ENCODE measurements around the gene MZF1.
"Not testable (repeated sequence)": the region's sequence is repeated elsewhere in the genome, so short reads cannot be mapped to it uniquely, and the experiment has no call there.

Gene MZF1

DNA sequence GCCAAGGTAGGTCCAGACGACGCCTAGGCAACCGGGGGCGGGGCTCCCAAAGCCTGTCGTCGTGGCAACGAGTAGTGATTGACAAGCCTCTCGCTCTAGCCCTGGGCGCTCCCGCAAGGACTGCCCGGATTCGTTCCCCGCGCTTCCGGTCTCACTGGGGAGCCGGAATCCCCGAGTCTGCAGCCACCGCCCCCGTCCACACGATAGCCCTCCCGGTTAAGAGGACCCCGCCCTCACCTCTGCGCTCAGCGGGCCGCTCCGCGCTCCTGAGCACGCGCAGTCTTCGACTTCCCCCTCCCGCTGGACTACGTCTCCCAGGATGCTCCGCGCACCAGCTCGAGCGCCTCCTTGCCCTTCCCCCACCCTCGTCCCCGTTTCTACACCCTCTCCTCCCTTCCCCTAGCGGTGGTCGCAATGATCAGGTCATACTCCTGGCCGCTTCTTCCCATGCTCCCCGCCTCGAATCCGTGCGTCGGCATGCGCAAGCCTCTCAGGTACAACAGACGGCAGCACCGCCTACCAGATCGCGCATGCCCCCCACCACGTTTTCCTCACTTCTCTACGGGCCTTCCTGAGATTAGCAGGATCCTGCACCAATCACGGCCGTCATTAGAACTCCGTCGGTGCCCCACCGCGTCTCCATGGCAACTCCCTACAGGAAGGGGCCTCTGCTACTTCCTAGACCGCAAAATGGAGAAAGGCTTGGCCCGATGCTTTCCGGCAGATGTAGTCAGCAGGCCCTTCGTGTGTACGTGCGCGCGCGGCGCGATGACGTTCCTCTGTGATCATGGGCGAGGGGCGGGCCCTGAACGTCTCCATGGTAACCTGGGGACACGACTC, at the start of gene MZF1:
Gene MZF1 (minus strand): TSS at position 518 of the 840 bp plus-strand sequence. CDS start 1,946 bp downstream, outside the sequence.
- DNase-seq (ENCODE audit: low spot score): peak; percentile 100

DNA sequence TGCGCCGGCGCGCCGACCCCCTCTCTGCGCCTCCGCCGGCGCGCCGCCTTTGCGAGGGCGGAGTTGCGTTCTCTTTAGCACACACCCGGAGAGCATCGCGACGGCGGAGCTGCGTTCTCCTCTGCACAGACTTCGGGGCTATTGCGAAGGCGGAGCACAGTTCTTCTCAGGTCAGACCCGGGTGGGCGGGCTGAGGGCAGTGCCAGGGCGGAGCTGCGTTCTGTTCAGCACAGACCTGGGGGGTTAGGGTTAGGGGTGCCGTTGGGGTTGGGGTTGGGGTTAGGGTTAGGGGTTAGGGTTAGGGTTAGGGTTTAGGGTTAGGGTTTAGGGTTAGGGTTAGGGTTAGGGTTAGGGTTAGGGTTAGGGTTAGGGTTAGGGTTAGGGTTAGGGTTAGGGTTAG, 34.1 kb upstream of the MZF1 start:
- not testable (repeated sequence) for DNase-seq (ENCODE audit: low spot score)

DNA sequence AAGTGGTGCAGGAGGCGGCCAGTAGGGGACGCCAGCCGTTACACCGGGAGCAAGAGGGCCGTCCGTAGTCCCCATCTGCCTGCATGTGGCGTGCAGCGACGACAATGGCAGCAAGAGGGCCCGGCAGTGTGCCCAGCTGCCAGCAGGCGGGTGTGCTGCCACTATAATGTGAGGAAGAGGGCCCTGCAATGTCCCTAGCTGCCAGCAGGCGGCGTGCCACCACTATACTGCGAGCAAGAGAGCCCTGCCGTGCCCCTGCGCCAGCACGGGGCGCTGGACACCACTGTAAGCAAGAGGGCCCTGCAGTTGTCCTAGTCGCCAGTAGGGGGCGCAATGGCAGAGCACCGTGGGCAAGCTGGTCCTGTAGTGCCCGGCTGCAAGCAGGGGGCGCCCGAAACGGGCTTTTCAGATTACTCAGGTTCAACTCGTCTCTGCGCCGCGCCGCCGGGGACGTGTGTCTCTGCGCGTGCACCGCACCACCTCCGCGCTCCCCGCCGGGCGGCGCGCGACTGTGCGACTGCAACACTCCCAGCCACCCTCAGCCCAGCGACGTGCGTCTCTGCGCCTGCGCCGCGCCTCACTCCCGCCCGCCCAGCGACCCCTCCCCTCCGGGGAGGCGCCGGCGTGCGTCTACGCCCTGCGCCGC, 33.2 kb upstream of the MZF1 start:
- DNase-seq (ENCODE audit: low spot score): not testable (repeated sequence)

DNA sequence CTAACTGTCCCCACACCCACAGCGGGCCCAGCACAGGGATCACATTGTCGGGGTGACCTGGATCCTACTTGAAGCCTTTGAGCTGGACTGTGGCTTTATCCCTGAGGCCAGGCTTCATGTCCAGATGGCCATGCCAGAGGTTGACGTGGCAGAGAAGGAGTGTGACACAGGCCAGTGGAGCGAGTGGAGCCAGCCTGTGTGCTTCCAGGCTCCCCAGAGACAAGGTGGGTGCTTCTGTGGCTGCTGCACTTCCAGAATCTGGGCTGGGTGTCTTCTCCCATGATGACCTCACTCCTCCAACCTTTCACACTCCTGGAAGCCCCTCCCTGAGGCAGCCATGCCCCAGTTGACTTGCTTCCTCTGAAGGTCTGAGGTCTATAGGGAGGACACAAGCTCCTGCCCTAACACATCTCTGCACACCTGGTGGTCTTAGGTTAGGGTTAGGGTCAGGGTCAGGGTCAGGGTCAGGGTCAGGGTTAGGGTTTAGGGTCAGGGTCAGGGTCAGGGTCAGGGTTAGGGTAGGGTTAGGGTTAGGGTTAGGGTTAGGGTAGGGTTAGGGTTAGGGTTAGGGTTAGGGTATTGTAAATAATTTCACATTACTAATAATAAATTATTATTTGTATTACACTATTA, 13.1 kb upstream of the MZF1 start:
- no peak for DNase-seq (ENCODE audit: low spot score)

DNA sequence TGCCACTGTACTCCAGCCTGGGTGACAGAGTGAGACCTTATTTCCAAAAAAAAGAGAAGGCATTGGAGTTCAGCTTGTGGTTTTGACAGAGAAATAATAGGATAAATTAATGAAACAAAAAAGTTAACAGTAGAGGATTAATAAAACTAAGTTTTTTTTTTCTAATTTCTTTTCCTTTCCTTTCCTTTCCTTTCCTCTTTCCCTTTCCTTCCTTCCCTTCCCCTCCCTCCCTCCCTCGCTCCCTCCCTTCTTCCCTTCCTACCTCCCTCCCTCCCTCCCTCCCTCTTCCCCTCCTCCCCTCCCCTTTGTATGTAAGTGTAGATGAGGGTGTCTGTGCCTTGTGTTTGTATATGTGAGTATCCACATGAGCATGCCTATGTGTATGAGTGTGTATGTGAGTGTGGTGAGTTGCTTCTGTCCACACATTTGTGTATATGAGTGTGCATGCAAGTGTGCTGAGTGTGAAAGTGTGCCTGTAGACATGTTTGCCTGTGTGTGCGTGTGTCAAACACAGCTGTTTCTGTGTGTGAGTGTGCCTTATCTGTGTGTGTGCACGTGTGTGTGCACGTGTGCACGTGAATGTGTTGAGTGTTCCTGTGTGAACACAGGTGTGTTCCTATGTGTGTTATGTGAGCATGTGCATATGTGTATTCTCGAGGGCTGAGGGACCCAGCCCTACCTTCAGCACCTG, 12.5 kb upstream of the MZF1 start:
- no peak for DNase-seq (ENCODE audit: low spot score)

DNA sequence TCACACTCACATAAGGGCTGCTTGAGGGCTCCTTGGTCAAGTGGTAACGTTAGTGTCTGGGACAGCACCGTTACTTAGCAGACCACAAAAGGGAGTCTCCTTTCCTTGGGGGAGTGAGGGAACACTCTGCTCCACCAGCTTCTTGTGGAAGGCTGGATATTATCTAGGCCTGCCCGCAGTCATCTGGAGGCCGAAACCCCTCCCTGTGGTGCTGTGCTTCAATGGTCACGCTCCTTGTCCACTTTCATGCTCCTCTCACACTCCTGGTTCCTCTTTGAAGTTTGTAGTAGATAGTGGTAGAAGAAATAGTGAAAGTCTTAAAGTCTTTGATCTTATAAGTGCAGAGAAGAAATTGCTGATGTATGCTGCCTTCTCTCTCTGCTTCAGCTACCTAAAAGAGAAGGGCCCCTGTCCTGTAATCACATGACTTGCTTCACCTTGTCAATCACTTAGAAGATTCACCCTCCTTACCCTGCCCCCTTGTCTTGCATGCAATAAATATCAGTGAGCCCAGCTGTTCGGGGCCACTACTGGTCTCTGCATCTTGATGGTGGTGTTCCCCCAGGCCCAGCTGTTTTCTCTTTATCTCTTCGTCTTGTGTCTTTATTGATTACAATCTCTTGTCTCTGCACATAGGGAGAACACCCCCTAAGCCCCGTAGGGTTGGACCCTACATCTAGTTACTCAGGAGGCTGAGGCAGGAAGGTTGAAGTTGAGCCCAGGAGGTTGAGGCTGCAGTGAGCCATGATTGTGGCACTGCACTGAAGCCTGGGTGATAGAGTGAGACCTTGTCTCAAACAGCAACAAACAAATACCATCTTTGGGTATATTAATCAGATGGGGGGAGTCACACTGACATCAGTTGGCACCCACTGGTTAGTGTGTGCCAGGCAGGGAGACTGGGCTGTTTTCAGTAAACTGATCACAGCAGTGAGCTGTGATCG, 11.6 kb upstream of the MZF1 start:
- DNase-seq (ENCODE audit: low spot score): no peak

DNA sequence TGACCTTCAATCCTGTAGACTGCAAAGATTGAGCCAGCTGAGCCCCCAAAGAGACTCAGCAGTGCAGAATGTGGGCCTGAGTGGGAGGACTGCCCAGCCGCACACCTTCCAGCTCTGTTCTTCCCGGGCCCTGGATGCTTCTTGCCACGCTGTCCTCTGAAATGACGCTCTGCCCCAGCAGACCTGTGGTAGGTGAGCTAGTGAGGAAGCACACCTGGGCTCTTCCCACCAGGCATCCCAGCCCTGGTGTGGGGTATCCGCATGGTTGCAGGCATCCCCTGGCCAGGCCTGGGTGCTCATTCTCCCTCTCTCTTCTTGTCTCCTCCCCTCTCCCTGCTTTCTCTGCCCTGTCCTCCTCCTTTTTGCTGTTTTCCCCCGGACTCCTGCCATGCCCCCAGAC, 9.8 kb upstream of the MZF1 start:
- no peak for DNase-seq (ENCODE audit: low spot score)

DNA sequence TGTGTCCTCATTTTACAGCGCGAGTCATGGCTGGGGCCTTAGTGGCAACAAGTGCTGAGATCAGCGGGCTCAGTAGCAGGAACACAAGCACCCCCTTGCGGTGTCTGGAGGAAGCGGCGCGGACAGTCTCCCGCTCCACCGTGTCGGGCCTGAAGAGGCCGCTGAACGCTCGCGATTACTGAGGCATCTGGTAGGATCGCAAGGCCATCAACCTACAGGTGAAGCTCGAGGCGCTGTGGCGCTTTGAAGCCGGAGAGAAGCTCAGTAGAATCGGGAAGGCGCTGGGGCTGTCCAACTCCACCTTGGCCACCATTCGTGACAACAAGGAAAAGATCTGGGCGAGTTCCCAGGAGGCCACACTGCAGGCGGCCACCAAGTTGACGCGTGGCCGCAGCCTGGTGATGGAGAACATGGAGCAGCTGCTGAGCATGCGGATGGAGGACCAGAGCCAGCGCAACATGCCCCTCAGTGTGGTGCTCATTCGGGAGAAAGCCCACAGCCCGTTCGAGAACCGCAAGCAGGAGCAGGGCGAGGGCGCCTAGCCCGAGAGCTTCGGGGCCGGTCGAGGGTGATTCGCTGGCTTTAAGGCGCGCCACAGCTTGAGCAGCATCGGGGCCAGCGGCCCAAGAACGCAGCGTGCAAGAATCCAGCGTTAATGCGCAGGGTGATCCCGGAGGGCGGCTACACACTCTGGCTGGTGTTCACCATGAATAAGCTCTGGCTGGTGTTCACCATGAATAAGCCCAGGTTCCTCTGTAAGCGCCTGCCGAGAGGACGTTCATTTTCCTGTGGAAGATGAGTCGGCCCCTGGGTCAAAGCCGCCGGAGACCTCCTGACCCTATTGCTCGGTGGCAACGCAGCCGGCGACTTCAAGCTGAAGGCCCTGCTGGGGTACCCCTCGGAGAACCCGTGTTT, 8.3 kb upstream of the MZF1 start:
- DNase-seq (ENCODE audit: low spot score): peak; percentile 63

DNA sequence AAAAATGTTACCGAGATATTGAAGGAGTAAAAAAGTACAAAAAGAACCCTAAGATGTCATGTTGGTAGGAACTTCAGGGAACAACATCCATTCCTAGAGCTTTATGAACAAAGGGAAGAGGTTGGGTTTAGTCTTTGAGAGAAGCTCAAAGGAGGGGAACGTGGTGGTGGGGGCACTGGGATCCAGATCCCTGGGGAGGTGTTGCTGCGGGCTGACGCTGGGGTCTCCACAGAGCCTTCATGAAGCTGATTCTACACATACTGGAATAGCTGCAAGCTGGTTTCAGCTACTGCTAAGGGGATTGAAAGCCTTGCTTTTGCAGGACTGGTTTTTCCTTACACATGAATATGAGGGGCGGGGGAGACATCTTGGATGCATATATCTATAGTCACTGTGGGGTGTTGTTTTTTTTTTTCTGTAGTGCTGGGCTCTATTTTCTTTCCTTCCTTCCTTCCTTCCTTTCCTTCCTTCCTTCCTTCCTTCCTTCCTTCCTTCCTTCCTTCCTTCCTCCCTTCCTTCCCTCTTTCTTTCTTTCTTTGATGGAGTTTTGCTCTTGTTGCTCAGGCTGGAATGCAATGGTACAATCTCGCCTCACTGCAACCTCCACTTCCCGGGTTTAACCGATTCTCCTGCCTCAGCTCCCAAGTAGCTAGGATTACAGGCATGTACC, 6.5 kb upstream of the MZF1 start:
- no peak for DNase-seq (ENCODE audit: low spot score)

DNA sequence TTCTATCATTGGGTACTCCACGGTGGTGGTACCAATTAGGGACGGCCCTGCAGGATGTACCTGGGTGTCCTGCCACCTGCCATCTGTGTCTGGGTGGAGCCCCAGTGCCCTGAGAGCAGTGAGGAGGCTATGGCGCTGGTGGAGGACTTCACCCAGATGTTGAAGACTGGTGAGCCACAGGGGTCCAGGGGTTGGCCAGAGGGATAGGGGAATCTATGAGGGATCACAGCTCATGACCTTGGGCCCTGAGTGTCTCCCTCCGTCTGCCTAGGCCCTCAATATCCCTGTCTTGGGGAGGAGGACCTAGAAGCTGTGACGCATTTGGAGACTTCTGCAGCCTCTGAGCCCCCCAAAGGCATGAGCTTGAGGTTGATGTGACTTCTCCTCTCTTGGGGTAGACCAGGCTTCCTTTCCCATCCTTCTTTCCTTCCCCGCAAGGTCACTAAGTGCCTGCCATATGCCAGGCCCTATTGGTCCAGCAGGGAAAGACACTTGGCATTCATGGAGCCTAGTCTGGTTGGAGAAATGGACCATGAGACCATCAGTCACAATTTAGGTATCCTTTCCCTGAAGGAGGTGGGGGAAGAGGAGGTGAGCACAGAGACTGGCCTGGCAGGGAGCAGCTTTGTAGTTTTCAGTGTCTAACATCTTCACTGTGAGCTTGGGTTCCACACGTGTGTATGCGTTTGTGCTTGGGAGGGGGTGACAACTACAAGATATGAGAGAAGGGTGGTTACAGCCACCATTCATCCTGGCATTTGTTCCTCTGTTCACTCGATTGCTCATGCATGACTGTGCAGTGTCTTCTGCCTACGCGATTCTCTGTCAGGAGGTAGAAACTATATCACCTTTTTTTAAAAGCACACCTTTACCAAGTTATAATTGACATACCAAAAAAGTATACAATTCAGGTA, 5.1 kb upstream of the MZF1 start:
- no peak for DNase-seq (ENCODE audit: low spot score)

DNA sequence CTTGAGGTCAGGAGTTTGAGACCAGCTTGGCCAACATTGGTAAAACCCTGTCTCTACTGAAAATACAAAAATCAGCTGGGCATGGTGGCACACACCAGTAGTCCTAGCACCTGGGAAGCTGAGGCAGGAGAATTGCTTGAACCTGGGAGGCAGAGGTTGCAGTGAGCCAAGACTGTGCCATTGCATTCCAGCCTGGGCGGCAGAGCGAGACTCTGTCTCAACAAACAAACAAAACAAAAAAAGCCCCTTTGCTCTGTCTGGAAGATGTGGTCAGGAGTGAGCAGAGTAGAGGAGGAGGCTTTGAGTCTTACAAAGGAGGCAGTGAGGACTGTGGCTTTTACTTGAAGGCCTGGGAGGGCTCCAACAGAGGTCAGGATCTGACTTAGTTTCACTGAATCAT, 4.4 kb upstream of the MZF1 start:
- DNase-seq (ENCODE audit: low spot score): not testable (repeated sequence)

DNA sequence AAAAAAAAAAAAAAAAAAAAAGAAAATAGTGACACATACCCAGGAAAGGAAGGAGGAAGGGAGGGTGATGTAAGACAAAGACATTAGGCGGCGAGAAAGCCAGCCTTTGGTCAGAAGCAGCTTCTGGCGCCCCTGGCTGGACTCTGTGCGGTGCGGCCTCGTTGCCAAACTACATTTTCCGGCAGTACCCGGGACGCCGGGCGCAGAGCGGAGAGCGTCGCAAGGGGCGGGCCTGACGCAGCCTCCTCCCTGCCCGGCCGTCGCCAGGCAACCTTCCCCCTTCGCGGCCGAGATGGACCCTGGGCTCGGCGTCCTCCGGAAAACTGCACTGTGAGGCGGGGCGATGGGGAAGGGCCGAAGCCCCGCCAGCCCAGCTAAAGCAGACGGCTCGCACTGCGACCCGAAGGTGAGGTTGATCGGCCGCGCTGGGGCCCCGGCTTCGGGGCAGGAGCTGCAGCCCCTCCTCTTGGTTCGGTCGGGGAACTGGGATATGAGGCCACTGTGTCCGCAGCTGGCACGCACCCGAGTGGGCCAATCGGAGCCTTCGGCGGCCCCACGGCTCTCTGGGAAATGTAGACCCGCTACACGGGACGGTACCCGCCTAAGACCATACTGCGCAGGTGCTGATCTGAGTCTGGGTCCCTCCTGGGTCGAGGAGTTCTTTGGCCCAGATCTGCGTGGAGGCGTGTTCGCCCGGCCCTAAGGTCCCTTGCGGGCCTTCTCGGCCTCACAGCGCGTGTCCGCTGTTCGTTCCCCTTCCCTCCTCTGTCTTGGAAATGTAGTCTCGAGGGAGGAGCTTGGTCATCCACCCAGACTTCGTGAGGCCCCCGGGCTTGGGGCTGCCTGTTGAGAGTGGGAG, 2.3 kb upstream of the MZF1 start:
- peak; percentile 91 for DNase-seq (ENCODE audit: low spot score)

DNA sequence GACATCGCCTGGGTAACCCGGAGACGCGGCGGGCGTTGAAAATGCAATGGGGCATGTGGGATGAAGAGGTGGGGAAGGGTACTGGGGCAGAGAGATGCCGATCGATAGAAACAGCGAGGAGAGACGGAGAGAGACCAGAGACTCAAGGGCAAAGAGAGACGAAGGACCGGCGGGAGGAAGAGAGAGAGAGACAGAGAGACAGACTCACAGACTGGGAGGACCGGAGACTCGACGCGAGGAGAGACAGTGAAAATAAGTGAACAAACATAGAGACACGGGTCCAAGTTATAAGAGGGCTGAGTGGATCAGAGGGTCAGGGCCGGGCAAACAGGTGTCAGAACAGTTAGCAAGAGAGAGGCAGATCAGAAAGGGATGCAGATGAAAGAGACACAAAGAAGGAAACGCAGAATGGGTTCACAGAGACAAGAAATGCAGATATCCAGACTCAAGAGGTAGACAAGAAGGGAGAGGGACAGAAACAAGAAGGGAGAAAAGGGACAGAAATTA, 576 bp upstream of the MZF1 start:
- no peak for DNase-seq (ENCODE audit: low spot score)

DNA sequence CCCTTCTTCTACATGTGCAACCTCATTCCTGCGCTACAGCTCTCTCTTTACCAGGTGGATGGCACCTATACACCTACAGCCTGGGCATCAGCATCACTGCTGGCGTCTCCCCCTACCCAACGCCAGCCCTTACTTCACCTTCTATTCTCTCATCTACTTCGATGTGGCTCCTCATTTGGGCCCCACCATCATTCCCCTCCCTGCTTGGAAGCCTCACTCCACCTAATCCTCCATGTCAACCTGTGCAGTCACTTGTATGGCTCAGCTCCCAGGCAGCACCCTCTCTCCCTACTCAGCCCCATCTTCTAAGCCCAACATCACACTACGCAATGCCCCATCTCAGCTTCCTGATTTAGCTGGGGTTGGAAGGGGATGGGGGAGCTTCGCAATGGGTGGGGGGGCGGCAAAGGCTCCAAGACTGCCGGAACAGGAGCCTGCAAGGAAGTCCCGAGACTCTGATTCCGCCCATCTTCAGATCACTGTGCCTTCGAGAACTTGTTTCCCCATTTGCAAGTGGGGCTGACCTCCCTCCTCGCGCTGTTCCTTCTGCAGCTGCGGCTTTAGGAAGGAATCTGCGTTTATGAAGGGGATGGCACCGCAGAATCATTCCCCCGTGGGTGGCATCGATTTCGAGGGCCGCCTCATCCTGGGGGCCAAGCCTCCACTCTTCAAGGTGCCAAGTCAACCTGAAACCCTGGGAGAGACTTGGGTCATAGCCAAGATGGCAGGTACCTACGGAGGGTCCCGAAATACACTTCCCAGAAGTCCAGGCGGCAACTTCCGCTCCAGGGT, 913 bp downstream of the MZF1 start:
- DNase-seq (ENCODE audit: low spot score): no peak

DNA sequence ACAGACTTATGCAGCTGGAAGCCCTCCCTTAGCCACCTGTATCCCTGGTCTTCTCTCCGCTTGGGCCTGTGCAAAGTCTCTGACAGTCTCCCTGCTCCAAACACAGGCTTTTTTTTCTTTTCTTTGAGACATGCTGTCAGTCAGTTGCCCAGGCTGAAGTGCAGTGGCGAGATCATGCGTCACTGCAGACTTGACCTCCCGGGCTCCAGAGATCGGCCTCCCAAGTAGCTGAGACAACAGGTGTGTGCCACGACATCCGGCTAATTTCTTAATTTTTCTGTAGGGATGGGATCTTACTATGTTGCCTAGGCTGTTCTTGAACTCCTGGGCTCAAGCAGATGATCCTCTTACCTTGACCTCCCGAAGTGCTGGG, 1.6 kb downstream of the MZF1 start:
- no peak for DNase-seq (ENCODE audit: low spot score)

DNA sequence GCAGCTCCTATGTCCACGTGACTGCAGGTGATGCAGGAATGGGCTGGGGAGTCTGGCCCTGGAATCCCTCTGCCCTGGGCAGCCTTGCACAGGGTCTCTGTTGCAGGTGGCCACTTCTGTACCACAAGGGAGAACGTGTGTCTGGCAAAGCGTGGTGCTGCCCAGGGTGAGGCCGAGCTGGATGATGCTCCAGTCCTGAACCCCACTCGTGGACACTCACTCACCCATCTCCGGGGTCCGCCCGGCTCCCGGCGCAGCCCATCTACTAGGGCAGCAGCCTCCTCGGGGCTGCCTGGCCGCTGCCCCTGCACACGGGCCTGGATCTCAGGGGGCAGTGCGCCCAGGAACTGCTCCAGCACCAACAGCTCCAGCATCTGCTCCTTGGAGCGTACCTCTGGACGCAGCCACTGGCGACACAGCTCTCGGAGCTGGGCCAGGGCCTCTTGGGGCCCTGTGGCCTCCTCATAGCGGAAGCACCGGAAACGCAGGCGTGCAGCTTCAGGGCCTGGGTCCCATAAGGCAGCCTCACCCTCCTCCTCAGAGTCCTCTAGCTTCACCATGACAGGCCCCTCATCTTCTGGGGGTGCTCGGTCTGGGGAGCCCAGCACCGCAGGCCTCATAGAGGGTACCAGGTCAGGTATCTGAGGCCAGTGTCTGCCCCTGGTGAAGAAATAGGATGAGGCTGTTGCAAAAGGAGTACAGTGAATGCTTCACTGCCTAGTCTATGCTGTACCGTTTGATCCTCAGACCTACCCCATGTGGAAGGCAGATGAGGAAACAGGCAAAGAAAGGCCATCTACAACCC, 2.2 kb downstream of the MZF1 start:
- no peak for DNase-seq (ENCODE audit: low spot score)

Data from putamen (tissue), 1 donor.